Ovary (tissue), 9 donors: Measurements from ENCODE around the gene KDM3A. TPM values are rescaled to one million over a fixed set of nuclear protein-coding genes. Genes with fewer than 3 reads are reported as not detected.

ENCODE experiments used
- DNase-seq, 5 donors: peaks; one replicate each; pipeline ENCODE4 v3.0.0-alpha.2; 2019 to 2020
- H3K27ac ChIP-seq, 2 donors: fragments of 200-600 bp; one replicate each; pipeline versions ENCODE4 v1.5.1 to v1.8.0; 2019 to 2022
- H3K27me3 ChIP-seq: fragments of 200-600 bp; one replicate; pipeline ENCODE4 v1.8.0; 2022
- H3K36me3 ChIP-seq: fragments of 200-600 bp; sonication (generic); one replicate; pipeline ENCODE4 v1.5.1; 2019
- H3K4me1 ChIP-seq: one replicate; pipeline ENCODE4 v1.8.1; 2013; ENCODE audit warnings: mild to moderate bottlenecking, moderate library complexity; ENCODE audit not compliant: insufficient read depth
- H3K4me3 ChIP-seq: fragments of 200-600 bp; sonication (generic); one replicate; pipeline ENCODE4 v1.5.1; 2017
- H3K9me3 ChIP-seq, 2 donors: fragments of 200-600 bp in 1 of 2; sonication (generic) in 1 of 2; one replicate each; pipeline versions ENCODE4 v1.5.1 to v1.8.1; 2013 to 2019; ENCODE audit warnings: mild to moderate bottlenecking in 1 of 2, moderate library complexity in 1 of 2
- CTCF ChIP-seq, 3 donors: fragments of 450-650 bp in 2 of 3; fragments of 200-600 bp in 1 of 3; IDR thresholded peaks; one replicate each; pipeline versions ENCODE4 v1.5.1 to v1.8.0; 2016 to 2022; ENCODE audit warnings: antibody characterized with exemption in 3 of 3, mild to moderate bottlenecking in 1 of 3
- EP300 ChIP-seq: sonication (generic); formaldehyde crosslinking; IDR thresholded peaks from one replicate; pipeline ENCODE4 v1.6.1; 2017; ENCODE audit warnings: antibody characterized with exemption
- POLR2A ChIP-seq: fragments of 450-650 bp; IDR thresholded peaks from one replicate; pipeline ENCODE4 v1.6.1; 2017; ENCODE audit warnings: antibody characterized with exemption, mild to moderate bottlenecking, moderate library complexity
- WGBS, 3 donors: extraction: QIAGEN DNeasy Blood & Tissue Kit in 1 of 3; methylation state at CpG; one replicate each; pipeline versions ENCODE4 v1.1.5 to v1.1.7; 2013 to 2017; 5-methylcytosine and 5-hydroxymethylcytosine counted together
- intact Hi-C, 4 donors: fragments of 100-400 bp; cut with DNase I; formaldehyde crosslinking; loops; one replicate each; pipeline versions ENCODE4 v1.11.0 to v1.15.1; 2022 to 2023
- polyA plus RNA-seq, 2 donors: library from polyadenylated mRNA; stranded (reverse); fragments of 200-250 nt in 1 of 2; fragments of 350-450 nt in 1 of 2; fragmentation: Illumina TruSeq in 1 of 2; extraction: RNeasy Lipid Tissue Mini Kit (QIAGEN cat#74804) in 1 of 2; gene quantifications; one replicate each; pipeline ENCODE4 v1.2.3, GENCODE V29; 2013 to 2014
- total RNA-seq, 7 donors: library from RNA; depleted of rRNA in 2 of 7; stranded (reverse); fragments of >200 nt in 2 of 7; fragmentation: NEBNext Ultra II Directional in 3 of 7; extraction: Animal tissue kit (Norgen Biotek cat#: 25700) in 3 of 7; gene quantifications; one replicate each; pipeline versions ENCODE4 v1.1.0 to v1.2.4, GENCODE V29; 2016 to 2023
- donor health status: DM: no; HTN: no; CAD: no; lungs with moderate emphysema.
- donor health status: DM: no; HTN: no; CAD: no.
- donor health status: Bipolar disorder and iron deficiency.
- donor health status: DM: yes; HTN: yes; CAD: no.
- donor health status: DM: no; HTN: no; CAD: no.
- donor health status: DM: yes; HTN: yes; CAD: no.

The KDM3A gene
- total and polyA plus RNA-seq, 9 donors = 23.3 to 58.4 (median 40.8) TPM

DNA sequence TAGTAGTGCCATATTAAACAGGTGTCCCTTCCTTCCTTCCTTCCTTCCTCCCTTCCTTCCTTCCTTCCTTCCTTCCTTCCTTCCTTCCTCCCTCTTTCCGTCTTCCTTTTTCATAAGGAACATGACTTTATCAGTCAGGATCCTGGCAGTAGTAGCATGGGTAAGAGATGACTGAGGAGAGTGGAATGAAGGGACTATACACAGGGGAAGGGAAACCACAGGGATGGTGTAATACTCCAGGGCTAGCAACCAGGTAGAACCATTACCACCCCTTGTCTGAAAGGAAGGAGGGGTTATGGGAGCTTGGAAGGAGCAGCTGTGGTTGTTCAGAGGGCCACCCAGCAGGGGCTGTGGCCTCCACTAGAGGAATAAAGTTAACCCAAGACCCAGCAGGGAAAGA is 23.2 kb upstream of the KDM3A start:
- DNase-seq = no peak
- intact Hi-C loops = loop anchor here in 1 of 4 donors (10.0 kb wide), 1 partner anchor 83 kb away; the partner anchor contains the start of gene REEP1
- Histone ChIP-seq H3K27me3 (no peaks in the 10 kb centered on the region), H3K4me1 (peaks cover 3% of the 10 kb centered on the region), H3K4me3 (no peak overlapping the region), H3K27ac (no peak overlapping the region), H3K9me3 (no peaks in the 10 kb centered on the region), H3K36me3 (no peaks in the 10 kb centered on the region)
- WGBS, 3 donors = 76 to 83% (median 80%) methylated on average over 1 of the region's 1 CpG
- TF ChIP-seq EP300 = no peak
- no peak for TF ChIP-seq CTCF (IDR thresholded peaks at IDR 0.05)
- TF ChIP-seq POLR2A = no peak

GRCh38 chr2:86420913-86421312 is 20.3 kb upstream of the KDM3A start:
- no peak overlapping the region for H3K4me3 ChIP-seq
- TF ChIP-seq EP300 (no peak), CTCF (IDR thresholded peaks at IDR 0.05) (no peak), POLR2A (no peak)
- no peaks in the 10 kb centered on the region for H3K27me3 ChIP-seq
- no peak for DNase-seq
- WGBS, 3 donors = 73 to 83% (median 75%) methylated on average over 5 of the region's 5 CpGs
- intact Hi-C loops = no loop called here
- no peaks in the 10 kb centered on the region for H3K36me3 ChIP-seq
- H3K4me1 ChIP-seq = no peaks in the 10 kb centered on the region
- H3K27ac ChIP-seq = no peak overlapping the region
- no peaks in the 10 kb centered on the region for H3K9me3 ChIP-seq

GRCh38 chr2:86426271-86426670 is 14.9 kb upstream of the KDM3A start:
- TF ChIP-seq CTCF (IDR thresholded peaks at IDR 0.05) (no peak), EP300 (no peak), POLR2A (no peak)
- no peak overlapping the region for H3K4me3 ChIP-seq
- no peak overlapping the region for H3K27ac ChIP-seq
- no peaks in the 10 kb centered on the region for H3K9me3 ChIP-seq
- H3K36me3 ChIP-seq = no peaks in the 10 kb centered on the region
- intact Hi-C loops = no loop called here
- no peaks in the 10 kb centered on the region for H3K4me1 ChIP-seq
- WGBS, 3 donors = 84 to 94% (median 89%) methylated on average over 4 of the region's 4 CpGs
- no peaks in the 10 kb centered on the region for H3K27me3 ChIP-seq
- no peak for DNase-seq

DNA sequence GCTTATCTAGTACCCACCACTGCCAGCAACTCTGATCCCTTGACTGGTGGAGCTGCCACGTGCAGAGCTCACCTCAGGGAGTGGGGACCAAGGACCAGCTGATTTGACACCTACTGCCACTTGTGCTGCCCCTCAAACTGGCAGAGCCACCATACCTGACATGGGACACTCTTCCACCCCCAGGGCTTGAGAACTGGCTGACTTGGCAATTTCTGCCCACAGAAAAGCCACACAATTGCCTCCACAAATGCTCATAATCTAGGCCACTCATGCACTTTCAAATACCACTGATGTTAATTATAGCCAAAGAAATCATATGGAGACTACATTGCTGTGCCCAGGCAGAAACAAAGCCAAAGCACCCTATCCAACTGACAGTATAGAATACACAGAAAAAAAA is 11.8 kb upstream of the KDM3A start:
- Histone ChIP-seq H3K27ac (no peak overlapping the region), H3K27me3 (no peaks in the 10 kb centered on the region), H3K4me3 (no peak overlapping the region), H3K36me3 (no peaks in the 10 kb centered on the region), H3K4me1 (no peaks in the 10 kb centered on the region), H3K9me3 (no peaks in the 10 kb centered on the region)
- 67 to 83% (median 75%) methylated on average over 1 of the region's 1 CpG for WGBS, 3 donors
- TF ChIP-seq CTCF (IDR thresholded peaks at IDR 0.05) = no peak
- TF ChIP-seq EP300 = no peak
- TF ChIP-seq POLR2A = no peak
- no peak for DNase-seq
- intact Hi-C loops = no loop called here
